Measurements from ENCODE around the gene DPYSL4.

- TF ChIP-seq CTCF (IDR thresholded peaks at IDR 0.05): no peak
- TF ChIP-seq POLR2A (IDR thresholded peaks at IDR 0.05): no peak
Observed at GRCh38 chr10:132223611-132224342, 37.0 kb downstream of the DPYSL4 start.

All from adrenal gland (tissue), 5 donors.